Measurements from ENCODE around the gene DNMT3A.

The DNMT3A gene

GRCh38 chr2:25254961-25255360, 86.8 kb downstream of the DNMT3A start:
- no peak for DNase-seq

- DNase-seq = no peak
Observed at GRCh38 chr2:25253153-25253626, 88.5 kb downstream of the DNMT3A start.

- peak; percentile 58 for DNase-seq
Observed at GRCh38 chr2:25252291-25253152, 89.2 kb downstream of the DNMT3A start.

DNA sequence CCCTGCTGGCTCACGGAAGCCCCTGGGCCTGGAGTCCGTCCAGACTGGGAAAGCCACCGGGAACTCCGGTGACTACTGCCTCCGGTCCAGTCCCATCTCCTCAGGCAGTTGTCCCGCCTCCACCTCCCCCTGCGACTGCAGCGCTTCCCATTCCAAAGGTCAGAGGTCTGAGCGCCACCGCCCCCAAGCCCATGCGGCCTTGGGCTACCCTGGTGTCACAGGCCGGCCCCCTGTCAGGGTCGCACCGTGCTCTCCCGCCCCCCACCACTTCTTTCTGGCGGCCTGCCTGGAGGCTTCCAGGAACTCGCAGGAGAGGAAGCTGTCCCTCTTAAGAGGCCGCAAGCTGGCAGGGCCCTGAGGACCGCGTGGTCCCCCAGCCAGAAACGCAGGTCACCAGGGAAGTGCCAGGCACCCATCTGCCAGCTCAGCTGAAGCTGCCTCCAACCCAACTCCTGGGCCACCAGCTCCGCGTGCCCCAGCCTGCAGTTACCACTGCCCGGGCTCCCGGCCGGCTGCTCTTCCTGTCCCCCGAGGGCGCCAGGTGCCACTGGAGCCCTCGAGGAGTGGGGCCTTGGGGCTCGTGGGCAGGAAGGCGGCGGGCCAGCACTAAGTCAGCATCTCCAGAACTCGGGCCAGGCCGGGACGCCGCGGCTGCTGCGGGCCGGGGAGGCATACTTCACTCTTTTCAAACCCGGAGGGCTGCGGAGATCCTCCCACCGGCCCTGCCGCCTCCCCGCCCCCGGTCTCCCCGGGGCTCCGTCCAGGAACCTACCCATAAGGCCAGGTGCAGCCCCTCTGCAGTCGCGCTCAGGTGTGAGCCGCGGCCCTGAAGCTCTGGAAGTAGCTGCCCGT, 90.1 kb downstream of the DNMT3A start:
- DNase-seq = peak; percentile 28

DNA sequence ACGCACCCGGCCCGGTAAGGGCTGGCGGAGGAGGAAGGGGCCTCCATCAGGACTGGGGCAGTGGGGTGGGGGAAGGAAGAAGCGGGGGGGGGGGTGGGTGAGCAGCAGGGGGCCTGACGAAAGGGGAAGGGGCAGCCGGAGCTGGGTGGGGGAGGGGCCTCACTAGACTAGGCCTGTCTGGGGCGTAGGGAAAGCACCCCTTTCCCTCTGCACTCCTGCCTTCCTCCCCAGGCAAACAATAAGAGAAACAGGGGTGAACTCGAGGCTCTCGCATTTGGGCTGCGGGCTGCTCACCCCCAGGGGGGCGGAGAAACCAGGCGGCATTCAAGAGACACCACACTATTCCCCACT, 90.7 kb downstream of the DNMT3A start:
- peak; percentile 33 for DNase-seq

DNA sequence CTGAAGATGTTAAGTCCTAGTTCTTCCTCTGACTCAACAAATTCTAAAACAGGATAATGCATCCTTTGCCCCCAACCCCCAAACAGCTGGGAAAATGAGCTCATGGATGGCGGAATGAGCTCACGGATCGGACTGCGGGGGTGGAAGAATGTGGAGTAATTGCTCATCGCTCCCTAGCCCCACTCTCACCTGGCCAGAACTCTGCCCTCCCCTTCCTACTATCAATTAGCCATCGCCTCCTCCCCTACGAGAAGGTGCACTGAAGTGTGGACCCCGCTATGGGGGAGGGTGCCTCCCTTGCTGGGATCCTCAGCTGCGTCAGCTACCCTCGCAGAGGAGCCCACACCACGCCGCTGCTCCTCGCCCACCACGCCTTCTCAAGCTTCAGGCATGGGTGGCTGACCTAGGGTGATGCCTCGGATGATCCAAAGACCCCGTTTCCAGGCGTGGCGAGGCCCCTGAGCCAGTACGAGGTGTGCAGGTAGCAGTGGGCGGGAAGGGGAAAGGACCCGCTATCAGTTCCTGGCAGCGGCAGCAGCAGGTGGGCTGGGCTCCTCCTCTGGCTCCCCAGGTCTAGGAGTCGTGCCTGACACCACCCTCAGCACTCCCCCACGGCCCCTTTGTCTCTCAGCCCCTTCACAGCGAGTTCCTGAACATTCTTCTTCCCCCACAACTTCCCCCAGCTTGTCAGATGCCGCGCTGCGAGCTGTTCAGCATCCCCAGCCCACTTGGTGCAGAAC, 91.2 kb downstream of the DNMT3A start:
- no peak for DNase-seq

- DNase-seq = no peak
Observed at GRCh38 chr2:25249785-25250184, 91.9 kb downstream of the DNMT3A start.

DNA sequence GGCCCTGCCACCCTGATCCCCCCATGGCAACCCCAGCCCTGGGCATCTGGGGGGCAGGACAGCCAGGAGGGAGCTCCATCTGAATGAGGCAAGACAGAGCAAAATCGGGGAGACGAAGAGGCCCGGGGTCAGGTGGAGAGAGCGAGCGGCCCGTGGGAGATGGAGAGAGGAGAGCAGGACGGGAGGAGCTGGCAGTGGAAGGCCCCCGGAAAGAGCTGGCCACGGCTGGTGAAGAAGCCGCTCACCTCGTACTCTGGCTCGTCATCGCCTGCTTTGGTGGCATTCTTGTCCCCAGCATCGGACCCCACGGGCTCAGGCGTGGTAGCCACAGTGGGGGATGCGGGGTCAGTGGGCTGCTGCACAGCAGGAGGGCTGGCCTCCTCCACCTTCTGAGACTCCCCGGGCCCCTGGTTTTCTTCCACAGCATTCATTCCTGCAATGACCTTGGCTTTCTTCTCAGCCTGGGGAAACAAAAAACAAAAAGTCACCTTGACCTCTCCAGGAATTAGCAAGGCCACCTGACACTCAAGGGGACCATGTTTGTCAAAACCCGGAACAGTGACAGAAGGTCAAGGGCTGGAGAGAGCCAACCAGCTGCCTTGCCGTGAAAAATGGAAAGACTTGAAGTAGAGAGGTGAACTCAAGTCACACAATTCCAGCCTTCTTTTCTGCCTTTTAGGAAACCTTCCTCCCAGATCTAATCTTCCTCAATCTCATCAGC, 93.8 kb downstream of the DNMT3A start:
- no peak for DNase-seq

DNA sequence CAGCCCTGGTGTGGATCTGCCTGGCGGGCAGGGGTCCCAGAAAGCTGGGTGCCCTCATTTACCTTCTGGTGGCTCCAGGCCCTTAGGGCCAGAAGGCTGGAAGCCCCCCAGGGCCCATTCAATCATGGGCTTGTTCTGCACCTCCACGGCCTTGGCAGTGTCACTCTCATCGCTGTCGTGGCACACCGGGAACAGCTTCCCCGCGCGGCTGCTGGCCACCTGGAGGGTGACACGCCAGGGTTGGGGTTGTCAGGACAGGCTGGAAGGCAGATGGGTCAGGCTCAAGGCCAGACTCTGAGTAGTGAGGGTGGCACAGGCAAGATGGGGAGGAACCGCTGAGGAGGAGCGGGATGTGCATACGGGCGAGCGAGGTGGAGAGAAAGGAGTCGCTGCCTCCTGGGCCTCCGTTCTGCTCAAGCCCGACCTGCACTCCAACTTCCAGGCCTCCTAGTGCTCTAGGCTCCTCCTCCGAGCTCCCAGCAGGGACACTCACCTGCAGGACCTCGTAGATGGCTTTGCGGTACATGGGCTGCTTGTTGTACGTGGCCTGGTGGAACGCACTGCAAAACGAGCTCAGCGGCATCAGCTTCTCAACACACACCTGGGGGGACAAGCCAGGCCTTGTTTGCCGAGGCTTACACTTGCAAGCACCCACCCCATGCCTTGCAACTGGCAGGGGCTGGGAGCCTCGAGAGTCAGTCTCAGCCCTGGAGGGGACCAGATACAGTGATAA, 95.0 kb downstream of the DNMT3A start:
- no peak for DNase-seq

GRCh38 chr2:25246001-25246400, 95.7 kb downstream of the DNMT3A start:
- no peak for DNase-seq

DNA sequence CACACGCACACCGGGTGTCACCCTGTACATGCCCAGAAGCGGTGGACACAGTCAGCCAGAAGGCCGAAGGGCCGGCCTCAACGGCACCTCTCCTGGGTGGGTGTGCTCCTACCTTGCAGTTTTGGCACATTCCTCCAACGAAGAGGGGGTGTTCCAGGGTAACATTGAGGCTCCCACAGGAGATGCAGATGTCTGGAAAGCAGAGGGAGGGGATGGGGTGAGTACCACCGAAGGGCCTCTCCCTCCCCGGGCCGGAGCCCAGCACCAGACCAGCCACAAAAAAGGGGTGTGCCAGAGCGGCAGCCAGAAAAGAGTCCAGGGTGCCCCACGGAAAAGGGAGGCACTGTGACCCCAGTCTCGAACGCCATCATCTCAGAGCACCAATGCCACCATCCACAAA, 96.6 kb downstream of the DNMT3A start:
- no peak for DNase-seq

GRCh38 chr2:25243995-25244394, 97.7 kb downstream of the DNMT3A start:
- DNase-seq = no peak

DNA sequence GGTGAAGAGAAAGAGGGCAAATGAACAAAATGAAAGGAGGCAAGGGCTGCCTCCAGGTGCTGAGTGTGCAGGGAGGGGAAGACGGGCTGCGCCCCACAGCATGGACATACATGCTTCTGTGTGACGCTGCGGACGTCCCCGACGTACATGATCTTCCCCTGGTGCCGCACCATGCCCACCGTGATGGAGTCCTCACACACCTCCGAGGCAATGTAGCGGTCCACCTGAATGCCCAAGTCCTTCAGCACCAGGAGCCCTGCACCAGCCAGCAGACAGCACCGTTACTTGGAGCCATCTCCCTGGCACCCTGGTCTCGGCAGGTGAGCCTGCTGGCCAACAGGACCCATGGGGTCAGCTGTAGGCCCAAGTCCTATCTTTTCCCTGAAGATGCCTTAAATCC, 100.3 kb downstream of the DNMT3A start:
- DNase-seq = no peak

GRCh38 chr2:25240636-25241035, 101.1 kb downstream of the DNMT3A start:
- no peak for DNase-seq

DNA sequence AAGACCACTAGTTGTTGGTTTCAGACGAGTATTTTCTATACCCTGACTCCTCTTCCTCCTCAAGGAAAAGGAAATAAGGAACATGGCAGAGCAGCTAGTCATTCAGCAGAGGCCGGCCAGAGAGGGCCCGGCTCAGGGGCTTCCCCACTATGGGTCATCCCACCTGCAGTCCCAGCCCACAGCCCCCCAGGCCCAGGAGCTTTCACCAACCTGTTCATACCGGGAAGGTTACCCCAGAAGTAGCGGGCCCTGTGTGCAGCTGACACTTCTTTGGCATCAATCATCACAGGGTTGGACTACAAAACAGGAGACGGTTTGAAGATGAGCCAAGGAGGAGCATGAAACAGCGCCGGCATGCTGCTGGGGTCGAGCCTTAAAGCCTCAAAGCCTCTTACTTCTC, 102.8 kb downstream of the DNMT3A start:
- DNase-seq = no peak

DNA sequence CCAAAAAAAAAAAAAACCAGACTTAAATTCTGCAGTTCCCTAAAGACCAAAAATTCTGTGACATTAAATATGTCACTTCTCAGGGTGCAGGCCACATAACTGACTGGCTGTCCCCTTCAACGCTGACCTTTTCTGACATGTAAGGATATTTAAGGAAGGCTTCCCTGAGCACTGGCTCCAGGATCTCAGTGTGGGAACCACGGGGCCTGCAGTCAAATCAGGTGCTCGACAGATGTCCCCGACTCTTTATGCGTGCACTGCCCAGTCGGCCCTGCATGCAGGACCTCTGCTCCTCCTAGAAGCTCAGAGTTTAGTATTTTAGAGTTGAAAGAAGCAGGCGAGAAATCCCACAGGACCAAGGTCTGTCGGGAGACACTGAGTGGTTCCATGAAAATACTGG, 104.0 kb downstream of the DNMT3A start:
- DNase-seq = no peak

DNA sequence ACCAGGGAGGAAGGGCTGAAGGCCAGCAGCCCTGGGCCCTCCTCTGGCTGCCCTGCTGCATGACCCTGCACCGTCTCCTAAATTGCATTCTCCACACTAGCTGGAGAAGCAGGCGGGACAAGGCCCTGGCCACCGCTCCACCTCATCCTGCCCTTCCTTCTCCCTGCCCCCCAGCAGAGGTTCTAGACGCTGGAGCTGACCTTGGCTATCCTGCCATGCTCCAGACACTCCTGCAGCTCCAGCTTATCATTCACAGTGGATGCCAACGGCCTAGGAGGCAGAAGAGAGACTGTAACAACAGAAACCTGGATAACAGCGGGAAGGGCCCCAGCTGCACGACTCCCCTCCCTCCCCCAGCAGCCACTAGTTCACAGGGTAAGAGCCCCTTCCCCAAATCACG, 105.0 kb downstream of the DNMT3A start:
- DNase-seq = no peak

- DNase-seq = no peak
Observed at GRCh38 chr2:25234738-25235137, 107.0 kb downstream of the DNMT3A start.

DNA sequence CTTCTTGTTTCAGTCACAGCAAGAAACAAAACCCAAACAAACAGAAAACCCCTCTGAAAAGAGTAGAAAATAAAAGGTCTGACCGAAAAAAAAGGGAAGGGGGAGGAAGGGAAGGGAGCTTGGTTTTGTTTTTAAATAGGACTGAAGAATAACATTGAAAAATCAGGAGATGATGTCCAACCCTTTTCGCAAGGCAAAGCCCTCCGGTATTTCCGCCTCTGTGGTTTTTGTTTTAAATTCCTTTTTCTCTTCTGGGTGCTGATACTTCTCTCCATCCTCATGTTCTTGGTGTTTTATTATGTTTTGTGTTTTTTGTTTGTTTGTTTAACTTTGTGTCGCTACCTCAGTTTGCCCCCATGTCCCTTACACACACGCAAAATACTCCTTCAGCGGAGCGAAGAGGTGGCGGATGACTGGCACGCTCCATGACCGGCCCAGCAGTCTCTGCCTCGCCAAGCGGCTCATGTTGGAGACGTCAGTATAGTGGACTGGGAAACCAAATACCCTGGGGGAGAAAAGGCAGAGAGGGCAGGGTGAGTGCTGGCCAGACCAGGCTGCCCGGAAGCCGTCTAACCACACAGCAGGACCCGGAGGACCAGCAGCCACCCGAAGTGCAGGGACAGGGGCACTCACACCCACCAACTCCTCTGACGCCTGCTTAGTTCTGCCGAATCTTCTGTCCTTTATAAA, 107.7 kb downstream of the DNMT3A start:
- no peak for DNase-seq

DNA sequence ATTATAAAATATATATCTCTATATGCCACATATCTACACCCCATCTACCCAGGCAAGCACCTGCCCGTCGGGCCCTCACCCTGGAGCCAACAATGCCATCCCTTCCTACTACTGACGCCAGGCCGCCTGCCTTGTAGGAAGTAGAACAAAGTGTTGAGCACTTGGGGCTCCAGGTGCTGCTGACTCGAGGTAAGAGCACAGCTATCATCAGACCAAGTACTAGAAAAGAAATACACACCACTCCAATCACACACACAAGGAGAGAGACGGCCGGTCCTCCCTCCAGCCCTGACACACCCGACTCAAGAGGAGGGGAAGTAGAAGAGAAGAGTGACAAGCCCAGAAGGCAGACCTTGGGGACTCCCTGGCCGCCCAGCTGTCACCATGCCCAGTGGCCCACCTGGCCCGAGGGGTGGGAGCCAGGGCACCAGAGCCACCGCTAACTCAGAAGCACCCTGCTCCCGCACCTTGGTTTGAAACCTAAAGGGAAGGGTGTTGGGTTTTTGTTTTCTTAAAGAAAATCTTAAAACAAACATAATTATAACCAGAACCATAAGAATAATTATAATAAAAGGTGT, 109.4 kb downstream of the DNMT3A start:
- no peak for DNase-seq

- DNase-seq = no peak
Observed at GRCh38 chr2:25230948-25231311, 110.8 kb downstream of the DNMT3A start.

Measured in CD4-positive, alpha-beta T cell treated with Interleukin-15 for 1 hour (primary cell).